Right kidney (tissue), 1 donor: Measurements from ENCODE around the gene ITPK1.
A peak's percentile ranks its signal among the peaks of the same experiment; 100 is the strongest.

Experiments
- DNase-seq: peaks from one replicate; pipeline ENCODE4 v3.0.0-alpha.2; 2016

The ITPK1 gene

DNA sequence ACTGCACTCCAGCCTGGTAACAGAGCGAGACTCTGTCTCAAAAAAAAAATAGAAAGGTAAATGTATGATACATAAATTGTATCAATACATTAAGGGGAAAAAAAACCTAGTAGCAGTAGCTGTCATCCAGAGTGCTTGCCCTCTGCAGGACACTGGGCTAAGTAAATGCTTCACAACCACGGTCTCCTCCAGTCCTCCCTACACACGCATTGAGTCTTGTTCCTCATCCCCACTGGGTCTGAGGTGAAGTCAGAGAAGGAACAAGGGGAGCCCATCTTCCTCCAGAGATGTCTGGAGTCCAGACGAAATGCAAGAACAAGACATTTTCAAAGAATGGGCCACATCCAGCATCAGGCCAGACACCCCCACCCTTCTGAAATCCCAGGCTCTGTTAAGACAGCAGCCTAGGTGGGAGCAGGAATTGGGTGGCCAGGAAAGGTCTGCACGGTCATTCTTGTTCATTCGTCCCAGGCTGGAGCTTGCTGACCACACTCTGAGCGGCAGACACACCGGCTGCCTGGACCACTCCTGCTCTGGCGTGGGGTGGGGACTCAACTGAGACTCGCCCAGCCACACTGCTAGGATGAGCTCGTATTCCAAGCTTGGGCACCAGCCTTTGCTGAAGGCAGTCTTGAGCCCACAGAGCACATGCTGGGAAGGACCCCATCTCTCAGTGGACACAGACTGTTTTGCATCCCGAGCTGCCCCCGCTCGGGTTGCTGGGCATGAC is 147.3 kb downstream of the ITPK1 start:
- DNase-seq = no peak

GRCh38 chr14:92967346-92967926 is 148.3 kb downstream of the ITPK1 start:
- no peak for DNase-seq

DNA sequence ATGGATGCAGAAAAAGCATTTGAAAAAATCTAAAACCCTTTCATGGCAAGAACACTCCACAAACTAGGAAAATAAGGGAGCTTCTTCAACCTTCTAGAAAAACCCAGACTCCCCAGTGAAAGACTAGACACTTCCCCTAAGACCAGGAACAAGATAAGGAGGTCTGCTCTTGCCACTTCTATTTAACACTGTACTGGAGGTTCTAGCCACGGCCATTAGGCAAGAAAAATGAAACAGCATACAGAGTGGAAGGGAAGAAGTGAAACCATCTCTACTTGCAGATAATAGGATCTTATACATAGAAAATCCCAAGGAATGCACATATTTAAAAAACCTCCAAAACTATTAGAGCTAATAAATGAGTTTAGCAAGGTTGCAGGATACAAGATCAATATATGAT is 150.4 kb downstream of the ITPK1 start:
- no peak for DNase-seq

- no peak for DNase-seq
These were observed 151.3 kb downstream of the ITPK1 start for GRCh38 chr14:92964124-92965109.

DNA sequence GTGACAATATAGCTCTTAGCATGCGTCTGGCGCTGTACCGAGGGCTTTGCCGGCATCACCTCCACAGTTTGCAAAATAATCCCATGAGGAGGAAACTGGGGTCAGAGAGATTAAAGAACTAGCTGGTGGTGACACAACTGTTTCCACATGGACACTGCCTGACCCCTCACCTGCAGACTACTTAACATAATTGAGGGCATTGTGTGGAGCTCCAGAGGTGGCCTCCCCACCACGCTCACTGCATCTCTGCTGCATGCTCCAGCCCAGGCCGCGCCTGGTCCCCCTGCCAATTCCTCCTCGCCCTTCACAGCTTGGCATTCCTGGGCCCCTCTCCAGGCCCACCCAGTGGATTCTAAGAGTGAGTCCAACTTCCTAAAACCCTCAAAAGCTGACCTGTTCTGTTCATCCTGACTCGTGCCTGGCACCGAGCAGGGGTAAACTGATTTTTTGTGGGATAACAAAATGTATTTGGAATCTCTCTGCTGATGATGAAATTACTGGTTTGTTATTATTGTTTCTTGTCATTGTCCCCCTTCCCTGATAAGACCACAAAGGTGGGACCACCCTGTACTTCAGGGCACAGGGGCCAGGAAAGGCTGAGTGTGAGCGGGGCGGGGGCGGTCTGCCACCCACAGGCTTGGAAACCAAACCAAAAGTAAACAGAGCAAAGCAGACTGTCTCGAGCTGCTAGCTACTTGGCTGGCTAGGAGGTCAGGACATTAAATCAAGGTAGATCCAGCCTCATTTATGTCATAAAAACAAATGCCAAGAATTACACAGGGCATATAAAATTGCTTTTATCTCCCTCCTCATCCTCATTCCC is 152.2 kb downstream of the ITPK1 start:
- DNase-seq = no peak

DNA sequence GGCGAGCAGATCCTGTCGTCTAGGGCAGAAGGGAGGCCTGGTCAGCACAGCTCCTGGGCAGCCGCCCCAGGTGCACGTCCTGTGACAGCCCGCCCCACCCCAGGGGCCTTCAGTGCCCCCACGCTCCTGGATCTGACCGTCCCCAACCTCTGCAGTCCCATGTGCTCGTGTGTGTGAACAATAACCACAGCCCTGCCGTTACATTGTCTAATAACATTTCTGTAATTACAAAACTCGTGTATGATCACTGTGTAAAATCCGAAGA is 153.0 kb downstream of the ITPK1 start:
- no peak for DNase-seq

DNA sequence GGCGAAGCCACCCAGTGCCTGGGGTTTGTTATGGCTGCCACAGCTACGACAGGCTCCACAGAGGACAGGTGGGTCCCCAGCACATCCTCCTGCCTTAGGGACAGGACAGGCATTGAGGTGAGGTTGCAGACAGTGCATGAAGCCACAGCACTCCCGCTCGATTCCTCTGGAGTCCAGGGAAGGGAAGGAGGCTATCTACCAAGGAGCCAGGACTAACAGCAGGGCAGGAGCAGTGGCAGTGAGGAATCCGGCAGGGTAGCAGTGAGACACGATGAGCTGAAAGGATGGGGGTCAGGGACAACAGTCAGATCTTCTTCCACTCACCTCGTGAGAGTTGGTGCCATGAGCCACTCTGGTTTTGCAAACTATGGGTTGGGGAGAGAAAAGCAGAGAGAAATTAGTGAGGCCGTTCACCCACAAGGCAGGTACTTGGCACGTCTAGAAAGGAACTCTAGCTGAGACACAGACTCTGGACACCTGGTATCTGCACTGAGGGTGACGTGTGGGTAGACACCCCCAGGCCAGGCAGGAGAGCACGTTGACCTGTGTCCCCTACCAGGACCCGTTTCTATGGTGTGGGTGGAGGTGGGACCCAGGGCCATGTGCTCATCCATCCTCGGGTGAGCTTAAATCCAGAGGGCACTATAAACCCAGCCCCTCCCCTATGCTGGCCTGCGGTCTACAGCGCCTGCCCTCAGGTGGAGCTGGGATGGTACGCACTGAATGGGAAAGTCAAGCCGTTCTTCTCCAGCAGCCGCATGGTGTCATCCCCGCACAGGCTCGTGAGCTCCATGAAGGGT is 153.5 kb downstream of the ITPK1 start:
- no peak for DNase-seq

DNA sequence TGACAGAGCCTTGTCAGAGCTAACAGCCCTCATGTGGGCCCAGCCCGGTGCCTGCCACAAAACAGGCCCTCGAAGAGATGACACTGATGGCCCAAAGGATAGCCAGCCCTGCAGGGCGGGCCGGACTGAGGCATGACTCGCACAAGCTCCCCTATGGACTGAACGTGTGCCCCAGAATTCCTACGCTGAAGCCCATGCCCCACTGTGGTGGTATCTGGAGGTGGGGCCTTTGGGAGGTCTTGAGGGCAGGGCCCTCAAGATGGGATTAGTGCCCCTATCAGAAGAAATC is 154.2 kb downstream of the ITPK1 start:
- no peak for DNase-seq

DNA sequence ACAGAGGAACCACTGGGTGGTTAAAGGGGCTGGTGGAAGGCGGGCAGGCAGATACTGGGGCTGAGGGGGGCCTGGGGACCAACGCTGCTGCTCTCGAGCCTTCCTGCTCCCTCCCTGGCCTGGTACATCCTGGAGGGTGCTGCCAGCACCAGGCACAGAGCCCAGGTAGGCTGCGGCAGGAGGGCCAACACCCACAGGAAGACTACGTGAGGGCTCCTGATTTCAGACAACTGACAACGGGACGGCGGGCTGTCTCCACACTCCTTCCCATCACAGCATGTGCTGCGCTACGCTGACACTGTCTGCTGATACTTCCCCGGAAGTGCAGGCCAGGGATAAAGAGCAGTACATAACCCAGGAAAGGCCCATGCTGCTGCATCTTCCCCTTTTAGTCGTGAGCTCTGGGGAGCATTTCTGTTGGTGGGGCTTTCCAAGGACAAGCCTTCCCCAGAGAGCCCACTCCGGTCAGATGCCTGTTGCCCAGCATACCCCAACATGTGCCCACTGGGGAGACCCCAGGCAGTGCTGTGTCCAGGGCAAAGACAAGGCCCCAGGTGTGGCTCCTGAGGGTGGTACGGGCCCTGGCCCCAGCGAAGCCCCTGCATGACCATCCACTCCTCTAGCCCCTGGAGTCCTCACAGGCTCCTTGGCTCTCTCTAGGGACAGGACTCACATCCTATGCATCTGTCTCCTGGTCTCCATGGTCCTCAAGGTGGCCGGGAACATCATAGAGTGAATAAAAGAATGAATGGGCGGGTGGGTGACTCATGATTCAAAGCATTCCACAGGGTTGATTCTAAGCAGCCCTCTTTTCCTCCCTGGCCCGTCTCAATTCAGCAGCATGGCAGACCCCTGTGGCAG is 154.8 kb downstream of the ITPK1 start:
- DNase-seq = no peak

GRCh38 chr14:92959761-92960680 is 155.7 kb downstream of the ITPK1 start:
- peak; percentile 36 for DNase-seq

GRCh38 chr14:92959189-92959531 is 156.6 kb downstream of the ITPK1 start:
- no peak for DNase-seq

DNA sequence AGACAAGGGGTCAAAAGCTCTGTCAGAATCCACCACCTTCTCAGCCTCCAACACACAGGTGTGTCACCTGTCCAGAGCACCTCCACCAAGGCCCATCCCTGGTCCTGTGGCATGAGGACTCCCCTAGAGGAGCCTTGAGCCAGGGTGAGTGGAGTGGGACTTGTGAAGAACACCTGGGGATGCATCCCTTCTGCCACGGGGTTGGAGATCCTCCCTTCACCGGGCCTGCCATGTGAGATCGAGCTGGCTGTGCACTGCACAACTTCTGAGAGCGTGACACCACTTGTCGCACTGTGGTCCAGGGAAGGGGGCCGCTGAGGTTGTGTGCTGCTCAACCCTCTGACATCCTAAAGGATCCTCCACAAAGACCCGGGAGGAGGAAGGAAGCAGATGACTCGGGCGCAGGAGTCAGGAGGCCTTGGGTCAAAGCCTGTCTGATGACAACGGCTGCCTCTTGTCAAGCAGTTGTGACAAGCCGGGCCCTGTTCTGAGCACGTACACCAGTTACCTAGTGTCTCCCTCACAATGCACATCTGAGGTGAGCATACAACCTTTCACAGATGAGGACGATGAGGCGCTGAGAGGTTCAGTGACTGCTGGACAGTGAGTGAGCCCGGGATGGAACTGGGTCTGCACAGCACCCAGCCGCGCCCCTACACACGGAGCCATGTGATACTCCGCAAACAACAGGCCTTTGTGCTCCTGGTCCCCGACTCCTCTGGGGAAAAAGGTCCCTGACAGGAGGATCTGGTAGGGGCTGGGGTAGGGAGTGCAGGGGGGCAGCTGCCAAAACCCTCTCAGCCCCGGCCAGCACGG is 157.1 kb downstream of the ITPK1 start:
- DNase-seq = no peak

DNA sequence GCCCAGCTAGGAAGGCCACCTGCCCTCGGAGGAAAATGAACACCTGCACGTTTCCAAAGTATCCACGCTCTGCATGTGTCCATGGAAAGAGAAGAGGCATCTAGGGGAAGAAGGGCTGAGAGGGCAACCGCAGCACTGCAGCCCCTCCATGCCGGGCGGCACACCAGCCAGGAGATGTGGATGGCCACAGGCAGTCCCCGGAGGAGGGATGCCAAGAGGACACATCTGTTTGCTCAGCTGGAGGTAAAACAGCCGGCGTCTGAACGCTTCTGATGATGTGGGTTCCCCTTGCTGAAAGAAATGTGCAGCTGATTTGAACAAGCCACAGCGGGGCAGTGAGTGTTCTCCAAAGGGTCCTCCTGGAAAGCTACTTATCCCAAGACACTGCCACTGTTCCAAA is 158.8 kb downstream of the ITPK1 start:
- no peak for DNase-seq

- no peak for DNase-seq
These were observed 160.3 kb downstream of the ITPK1 start for GRCh38 chr14:92955381-92955780.

DNA sequence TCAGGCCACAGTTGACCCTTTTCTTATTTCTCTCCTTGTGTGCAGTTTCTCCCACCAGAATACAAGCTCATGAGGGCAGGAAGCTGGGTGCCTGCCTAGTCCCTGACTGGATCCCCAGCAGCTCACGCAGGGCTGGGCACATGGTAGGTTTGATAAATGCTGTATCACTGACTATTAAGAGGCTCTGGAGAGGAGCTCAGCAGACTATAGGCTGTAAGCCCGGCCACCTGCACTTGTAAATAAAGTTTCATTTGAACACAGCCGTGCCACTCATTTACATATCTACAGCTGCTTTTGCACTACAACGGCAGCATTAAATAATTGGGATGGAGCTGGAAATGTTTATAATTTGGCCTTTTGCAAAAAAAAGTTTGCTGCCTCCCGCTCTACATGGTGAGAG is 160.8 kb downstream of the ITPK1 start:
- no peak for DNase-seq

- no peak for DNase-seq
These were observed 162.2 kb downstream of the ITPK1 start for GRCh38 chr14:92953526-92953925.

DNA sequence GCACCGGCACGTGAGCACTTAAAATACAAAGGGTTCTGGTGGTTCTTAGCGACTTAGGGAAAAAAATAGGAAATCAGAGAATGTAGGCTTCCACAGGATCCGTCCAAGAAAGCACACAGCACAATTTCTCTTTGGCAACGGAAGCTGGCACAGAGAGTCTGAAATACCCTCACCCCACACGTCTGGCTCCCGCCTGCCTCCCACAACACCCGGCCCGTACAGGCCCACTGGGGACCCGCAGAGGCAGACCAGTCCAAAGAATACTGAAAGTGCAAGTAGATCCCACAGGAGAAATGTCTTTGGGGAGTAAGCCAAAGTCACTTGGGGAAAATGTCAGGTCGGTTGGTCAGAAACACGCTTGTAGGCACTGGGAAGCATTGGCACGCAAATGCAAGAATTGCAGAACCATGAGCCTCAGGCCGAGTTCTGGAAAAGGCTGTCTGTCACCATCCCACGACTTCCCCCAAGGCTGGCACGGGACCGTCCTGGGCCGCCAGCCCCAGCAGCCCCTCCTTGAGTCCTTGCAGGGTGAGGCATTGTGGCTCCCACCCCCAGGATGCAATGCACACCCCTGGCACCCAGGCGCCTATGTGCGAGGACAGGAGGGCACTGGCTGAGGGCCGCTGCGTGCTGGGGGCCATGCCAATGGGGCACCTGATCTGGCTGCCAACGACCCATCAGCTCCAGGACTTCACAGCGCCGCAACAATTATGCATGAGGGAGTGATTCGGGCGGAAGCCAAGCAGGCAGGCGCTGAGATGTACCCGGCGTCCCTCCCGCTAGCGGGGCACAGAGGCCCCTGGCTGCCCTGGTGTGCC is 163.0 kb downstream of the ITPK1 start:
- no peak for DNase-seq

DNA sequence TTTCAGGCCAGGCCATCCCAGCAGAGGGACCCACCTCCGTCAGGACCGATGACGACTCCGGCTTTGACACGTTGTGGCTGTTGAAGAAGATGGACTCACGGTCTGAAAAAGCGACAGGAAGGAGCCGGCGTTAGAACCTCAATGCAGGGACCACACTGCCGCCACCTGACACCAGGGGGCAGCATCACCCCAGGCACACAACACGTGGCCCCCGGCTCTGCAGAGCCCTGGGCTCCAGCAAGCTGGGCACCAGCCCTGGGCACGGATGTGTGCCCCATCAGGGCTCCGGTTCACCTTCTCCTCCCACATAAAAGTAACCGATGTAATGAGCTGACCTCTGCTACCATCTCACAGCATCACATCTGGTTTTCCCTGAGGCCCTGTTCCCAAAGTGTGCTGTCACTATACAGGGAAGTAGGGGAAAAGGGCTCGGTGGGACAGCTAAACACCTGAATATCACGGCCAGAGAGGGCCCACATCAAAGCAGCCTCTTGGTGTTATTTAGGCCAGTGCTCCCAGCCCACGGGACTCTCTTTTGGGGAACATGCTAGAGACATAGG is 163.7 kb downstream of the ITPK1 start:
- peak; percentile 67 for DNase-seq
